Kidney tubule cell (primary cell): ENCODE measurements around the gene UAP1L1.

Experiments
- DNase-seq: peaks from one replicate; pipeline ENCODE4 v3.0.0-alpha.2; 2018; ENCODE audit warnings: low spot score

UAP1L1 gene

DNA sequence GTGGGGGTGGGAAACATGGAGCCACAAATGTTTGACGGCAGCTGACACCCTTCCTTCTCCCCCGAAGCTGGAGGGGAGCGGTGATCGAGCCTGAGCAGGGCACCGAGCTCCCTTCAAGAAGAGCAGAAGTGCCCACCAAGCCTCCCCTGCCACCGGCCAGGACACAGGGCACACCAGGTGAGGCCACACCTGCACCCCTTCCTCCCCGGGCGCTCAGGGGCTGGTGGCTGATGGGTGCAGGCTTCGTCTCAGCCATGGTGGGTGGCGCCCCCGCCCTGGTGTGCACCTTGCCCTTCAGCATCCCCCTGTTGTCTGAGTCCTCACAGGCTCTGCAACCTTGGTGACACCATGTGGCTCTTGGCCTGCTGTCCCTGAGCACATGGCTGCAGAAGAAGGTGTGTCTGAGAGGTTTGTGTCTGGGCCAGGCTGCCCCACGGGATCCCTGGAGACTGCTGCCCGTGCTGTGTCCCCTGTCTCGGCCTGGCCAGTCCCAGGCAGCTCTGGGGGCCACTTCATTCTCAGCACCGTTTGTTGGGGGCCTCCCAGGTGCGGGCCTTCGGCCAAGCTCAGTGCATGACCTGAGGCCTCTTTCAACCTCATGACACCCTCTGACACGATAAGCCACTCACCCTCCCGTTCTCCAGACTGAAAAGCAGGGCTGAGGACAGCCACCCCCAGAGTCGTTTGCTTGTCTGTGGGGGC, 20.6 kb downstream of the UAP1L1 start:
- no peak for DNase-seq

DNA sequence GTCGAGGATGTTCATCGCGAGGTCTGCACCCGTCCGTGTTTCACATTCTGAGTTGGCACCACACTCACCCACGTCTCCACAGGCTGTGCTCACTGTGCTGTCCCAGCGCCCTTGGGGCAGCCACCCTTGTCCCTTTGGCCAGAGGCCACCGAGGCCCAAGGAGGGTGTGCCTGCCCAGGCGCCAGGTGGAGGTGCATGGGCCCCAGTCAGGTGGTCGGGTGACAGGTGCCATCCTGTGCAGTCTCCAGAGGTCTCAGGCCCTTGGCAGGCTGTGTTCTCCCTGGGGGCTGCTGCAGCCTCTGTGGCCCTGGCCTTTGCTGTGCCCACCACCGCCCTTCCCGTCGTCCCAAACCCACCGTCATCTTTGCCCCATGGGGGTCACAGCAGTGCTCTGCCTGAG, 21.9 kb downstream of the UAP1L1 start:
- DNase-seq = no peak

DNA sequence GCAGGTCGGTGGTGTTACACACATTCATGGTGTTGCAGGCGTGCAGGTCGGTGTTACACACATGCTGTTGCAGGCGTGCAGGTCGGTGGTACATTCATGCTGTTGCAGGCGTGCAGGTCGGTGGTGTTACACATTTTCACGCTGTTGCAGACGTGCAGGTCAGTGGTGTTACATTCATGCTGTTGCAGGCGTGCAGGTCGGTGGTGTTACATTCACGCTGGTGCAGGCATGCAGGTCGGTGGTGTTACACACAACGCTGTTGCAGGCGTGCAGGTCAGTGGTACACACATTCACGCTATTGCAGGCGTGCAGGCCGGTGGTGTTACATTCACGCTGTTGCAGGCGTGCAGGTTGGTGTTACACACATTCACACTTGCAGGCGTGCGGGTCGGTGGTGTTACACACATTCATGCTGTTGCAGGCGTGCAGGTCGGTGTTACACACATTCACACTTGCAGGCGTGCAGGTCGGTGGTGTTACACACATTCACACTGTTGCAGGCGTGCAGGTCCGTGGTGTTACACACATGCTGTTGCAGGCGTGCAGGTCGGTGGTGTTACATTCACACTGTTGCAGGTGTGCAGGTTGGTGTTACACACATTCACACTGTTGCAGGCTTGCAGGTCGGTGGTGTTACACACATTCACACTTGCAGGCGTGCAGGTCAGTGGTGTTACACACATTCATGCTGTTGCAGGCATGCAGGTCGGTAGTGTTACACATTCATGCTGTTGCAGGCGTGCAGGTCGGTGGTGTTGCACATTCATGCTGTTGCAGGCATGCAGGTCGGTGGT, 26.1 kb downstream of the UAP1L1 start:
- DNase-seq = no peak

DNA sequence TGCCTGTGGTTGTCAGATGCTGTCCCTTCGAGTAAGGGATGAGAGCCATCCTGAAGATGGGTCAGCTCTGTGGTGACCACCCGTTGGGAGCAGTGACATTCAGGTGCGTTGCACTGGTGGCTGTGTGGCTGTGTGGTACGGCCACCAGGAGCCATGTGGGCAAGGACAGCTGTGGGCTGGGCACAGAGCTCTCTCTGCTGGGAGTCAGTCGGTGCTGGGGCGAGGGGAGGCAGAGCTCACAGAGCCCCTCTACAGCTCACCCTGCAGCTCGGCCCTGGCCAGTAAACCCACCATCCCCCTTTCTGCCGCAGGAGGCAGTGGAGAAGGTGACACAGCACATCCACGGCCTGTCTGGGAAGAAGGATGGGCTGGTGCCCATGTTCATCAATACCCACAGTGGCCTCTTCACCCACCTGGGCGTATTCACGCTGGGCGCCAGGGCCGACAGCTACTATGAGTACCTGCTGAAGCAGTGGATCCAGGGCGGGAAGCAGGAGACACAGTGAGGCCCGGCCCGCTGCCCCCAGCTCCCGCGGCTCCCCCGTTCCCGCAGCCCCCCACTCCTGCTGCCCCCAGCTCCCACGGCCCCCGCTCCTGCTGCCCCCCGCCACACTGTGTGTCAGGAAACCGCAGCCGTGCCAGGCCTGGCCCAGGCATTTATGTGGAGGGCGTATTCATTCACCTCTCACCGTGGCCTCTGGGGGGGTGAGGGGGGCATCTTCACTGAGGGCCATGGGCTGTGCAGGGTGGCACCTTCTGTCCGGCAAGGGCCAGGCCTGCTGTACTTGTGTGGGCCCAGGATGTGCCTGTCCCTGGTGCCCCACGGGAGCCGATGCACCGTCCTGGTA, 28.7 kb downstream of the UAP1L1 start:
- no peak for DNase-seq

DNA sequence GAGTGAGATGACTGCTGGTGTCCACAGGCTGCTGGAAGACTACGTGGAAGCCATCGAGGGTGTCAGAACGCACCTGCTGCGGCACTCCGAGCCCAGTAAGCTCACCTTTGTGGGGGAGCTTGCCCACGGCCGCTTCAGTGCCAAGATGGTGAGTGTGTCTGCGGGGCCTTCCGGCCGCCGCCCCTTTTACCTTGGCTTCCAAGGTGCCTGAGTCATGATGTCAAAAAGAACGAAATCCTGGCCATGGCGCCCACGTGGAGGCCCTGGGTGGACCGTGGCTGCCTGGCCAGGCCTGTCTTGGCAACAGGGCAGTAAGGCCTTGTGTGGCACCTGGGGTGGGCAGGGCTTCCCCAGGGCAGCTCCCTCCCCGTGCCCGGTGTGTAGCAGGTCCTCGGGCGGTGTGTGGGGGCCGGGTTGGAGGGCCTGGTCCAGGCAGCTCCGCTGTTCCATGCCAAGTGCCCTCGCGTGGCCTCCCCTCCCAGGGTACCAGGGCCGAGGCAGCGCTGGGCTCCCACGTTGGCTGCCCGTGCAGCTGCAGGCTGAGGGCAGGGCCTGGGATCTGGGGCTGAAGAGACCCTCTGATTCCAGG, 29.4 kb downstream of the UAP1L1 start:
- DNase-seq = no peak

DNA sequence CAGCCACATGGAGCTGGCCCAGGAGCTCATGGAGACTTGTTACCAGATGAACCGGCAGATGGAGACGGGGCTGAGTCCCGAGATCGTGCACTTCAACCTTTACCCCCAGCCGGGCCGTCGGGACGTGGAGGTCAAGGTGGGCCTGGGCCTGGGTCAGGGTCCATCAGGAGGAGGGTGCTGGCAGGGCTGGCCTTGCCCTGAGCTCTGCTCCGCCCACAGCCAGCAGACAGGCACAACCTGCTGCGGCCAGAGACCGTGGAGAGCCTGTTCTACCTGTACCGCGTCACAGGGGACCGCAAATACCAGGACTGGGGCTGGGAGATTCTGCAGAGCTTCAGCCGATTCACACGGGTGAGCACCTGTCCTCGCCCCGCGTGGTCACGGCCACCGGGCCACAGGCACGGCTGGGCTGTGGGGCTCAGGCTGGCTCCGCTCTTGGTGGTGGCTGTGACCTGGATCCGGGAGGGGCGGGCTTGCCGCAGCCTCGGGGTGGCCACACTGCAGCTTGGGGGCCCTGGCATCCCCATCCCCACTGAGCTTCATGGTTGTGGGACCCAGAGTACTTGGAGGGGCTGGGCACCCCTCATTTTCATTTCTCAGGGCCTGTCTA, 30.1 kb downstream of the UAP1L1 start:
- no peak for DNase-seq

DNA sequence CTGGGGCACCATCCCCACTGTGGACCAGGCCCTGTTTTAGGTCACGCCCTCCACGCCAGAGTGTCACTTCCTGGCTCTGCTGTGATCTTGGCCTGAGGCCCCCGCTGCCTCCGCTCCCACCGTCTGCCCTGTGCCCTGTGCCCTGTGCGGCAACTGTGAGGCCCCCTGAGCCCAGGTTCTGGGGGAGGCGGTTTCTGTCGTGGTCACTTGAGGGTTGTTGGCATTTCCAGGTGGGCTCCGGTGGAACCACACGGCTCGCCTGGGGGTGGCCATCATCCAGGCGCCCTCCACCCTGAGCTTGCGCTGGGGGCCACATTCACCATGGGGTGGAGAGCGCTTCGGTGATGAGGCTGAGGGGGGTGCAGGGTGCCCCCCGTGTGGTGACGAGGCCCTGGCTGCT, 30.7 kb downstream of the UAP1L1 start:
- no peak for DNase-seq

DNA sequence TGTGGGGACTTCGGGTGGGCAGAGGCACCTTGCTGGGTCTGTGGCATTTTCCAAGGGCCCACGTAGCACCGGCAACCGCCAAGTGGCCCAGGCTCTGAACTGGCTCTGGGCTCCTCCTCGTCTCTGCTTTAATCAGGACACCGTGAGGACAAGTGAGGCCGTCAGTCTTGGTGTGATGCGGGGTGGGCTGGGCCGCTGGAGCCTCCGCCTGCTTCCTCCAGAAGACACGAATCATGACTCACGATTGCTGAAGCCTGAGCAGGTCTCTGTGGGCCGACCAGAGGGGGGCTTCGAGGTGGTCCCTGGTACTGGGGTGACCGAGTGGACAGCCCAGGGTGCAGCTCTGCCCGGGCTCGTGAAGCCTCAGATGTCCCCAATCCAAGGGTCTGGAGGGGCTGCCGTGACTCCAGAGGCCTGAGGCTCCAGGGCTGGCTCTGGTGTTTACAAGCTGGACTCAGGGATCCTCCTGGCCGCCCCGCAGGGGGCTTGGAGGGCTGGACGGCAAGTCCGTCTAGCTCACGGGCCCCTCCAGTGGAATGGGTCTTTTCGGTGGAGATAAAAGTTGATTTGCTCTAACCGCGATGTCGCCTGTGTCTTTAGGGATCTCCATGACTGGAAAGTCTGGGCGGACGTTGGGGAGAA, 31.4 kb downstream of the UAP1L1 start:
- DNase-seq = no peak

DNA sequence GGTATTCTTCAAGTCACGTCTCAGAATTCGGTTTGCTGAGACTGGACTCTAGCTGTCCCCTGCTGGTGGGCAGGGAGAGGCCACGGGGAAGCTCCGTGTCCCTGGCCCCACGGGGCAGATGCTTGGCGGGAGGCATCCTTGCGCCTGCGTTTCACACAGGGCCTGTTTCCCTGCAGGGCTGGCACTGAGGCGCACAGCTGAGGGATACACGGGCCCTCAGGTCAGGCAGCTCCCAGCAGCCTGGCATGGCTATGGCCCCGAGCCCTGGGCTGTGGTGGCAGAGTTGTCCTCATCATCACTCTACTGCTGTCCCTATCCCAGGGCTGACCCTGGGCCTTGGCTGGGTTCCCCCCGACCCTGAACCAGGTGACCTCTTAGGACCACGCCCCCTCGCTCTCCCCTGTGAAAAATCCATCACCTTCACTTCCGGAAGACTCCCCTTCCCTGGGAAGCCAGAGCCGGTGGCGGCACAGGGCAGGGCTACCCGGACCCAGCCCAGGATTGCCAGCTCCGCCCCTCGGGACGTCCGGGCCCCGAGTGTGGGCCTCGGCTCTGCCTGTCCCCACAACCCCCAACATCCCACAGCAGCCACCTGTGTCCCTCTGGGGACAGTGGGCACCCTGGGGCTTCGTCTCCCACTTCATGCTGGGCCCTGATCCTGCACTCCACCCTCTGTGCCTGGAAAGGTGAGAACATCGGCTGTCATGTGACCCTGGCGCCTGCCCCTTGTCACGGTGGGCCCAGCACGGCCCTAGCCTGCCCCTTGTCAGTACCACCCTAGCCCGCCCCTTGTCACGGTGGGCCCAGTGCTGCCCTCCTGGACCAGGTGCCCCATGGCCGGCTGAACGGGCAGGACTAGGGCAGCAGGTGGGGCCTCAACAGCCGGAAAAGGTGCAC, 32.2 kb downstream of the UAP1L1 start:
- DNase-seq = no peak

DNA sequence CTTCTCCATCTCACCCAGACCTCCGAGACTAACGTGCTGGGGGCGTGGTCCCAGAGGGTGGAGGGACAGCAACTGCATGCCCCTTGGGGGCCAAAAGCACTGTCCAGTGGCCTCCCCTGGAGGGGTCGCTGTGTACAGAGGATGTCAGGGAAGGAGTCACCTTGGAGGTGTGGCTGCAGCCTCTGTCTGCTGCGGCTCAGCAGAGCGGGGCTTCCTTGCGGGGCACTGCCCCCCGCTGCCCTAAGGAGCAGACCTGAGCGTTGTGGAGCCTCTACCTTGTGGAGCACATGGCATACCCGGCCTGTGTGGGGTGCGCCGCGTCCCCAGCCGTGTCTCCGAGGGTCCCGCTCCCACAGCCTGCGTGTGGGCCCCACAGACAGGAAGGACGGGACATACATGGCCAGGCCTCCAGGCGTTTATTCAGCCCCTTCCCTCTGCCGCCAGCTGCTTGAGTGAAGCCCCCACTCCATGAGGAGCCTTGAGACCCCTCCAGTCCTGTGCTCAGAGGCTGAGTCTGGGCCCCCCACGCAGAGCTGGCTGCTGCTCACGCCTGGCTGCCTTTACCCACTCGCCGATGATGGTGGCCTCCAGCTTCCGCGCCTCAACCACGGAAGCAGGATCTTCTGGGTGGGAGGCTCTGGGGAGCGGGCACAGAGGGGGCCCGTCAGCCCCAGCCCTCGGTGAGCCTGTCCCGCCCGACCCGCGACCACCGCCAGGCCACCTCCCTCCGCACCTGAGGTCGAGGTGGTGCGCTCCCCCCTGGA, 33.0 kb downstream of the UAP1L1 start:
- no peak for DNase-seq

DNA sequence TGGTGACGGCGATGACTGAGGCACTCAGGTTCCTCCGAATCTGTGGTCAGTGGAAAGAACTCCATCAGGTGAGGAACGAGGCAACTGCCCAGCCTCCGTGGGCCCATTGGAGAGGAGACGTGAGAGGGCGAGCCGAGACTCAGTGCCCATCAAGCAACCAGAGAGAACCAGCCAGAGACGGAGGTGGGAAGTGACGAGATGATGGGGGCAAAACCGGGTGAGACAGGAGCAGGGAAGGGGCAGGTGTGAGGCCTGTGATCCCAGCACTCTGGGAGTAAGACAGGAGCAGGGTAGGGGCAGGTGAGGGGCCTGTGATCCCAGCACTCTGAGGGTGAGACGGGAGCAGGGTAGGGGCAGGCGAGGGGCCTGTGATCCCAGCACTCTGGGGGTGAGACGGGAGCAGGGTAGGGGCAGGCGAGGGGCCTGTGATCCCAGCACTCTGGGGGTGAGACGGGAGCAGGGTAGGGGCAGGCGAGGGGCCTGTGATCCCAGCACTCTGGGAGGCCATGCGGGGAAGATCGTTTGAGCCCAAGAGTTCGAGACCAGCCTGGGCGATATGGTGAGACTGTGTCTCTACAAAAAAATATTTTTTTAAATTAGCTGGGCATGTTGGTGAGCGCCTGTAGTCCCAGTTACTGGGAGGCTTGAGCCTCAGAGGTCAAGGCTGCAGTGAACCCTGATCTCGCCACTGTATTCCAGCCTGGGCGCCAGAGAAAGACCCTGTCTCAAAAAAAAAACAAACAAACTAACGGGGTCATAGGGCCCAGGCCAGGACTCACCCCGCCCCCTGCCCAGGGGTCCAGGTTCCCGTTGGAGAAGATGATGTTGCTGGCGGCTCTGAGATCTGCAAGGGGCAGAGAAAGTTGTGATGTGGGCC, 33.8 kb downstream of the UAP1L1 start:
- no peak for DNase-seq

DNA sequence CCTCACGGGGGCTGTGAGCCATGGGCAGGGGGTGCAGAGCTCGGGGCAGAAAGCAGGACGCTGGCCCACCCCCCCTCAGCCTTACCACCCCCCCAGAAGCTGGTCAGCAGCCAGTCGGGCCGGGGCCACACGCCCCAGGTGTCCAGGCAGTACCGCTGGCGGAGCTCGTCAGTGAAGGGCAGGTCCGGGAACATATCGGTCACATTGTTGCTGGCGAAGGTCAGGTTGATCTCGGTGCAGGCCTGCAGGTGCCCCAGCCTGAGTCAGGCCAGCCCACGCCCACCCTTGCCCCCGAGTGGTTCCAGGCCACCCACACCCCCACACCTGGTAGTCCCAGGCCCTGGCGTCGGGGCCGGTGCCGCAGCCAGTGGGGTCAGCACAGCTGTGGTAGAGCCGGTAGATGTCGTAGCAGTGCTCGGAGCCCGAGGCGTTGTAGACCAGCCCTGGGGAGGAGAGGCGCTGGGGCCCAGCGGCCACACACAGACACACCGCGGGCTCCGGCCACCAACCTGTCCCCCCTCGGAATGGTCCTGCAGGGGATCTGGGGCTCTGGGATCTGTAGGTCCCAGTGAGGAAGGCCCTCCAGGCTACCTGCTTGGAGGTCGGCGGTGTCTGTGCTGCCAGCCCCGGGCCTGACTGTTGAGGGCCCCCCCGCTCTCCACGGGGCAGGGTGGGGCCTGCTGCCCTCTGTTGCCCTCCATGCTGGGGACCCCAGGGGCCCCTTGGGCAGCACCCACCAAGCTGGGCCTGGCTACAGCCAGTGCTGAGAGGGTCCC, 34.7 kb downstream of the UAP1L1 start:
- no peak for DNase-seq

DNA sequence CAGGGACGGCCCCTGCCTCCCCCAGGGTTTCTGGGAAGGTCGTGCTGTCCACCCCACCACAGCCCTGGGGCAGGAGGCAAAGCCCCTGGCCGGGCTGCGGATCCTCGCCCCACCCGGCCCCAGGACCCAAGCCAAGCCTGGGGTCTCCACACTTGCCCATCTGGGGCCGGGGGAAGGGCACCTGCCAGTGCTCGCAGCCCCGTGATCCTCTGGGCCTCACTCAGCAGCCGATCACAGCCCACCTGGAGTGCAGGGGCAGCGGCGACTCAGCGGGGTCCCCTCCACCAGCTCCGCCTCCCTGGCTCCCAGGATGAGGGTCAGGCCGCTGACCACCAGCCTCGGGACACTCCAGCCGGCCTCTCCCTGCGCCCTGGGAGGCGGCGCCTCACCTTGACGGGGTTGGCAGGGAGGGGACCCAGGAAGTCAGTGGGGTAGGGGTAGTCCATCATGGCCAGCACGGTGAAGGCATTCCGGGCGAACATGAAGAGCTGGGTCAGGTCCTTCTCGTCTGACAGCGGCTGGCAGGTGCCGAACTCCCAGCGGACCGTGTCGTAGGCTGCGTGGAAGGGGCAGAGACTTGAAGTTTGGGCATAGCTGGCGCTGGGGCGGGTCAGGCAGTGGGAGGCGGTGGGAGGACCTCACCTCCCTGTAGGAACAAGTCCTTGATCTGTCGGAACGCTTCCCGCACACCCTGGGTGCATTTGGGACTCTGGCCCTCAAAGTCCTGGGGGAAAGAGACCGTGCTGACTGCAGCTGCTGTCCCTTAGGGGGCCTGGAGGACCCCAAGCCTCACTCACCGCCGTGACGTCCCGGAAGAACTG, 35.5 kb downstream of the UAP1L1 start:
- DNase-seq = no peak

DNA sequence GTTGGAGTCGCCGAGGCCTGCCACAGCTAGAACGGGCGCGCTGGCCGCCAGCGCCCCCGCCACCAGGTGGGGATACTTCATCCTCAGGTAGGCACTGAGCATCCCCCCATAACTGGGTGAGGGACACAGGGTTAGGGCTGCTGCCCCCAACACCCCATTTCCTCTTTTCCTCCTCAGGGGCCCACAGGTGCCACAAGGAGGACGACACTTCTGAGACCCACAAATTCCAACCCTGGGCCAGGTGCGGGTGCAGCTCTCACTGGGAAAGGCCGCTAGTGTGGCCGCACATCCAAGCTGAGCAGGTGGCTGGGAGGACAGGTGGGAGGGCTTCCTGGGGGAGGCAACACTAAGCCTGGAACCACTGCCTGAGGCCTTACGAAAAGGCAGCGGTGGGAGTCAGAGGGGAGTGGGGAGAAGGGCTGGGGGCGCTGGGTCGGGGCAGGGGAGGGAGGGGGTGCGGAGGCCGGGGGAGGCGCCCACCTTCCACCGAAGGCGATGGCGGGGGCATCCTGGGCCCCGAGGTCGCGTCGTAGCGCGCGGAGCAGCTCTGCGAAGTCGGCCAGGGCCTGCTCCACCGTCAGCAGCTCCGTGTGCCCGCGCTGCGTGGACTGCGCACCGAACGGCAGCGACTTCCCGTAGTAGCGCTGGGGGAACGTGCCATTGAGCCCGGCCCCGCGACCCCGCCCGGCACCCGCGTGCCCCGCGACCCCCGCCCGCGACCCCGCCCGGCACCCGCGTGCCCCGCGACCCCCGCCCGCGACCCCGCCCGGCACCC, 36.3 kb downstream of the UAP1L1 start:
- no peak for DNase-seq

DNA sequence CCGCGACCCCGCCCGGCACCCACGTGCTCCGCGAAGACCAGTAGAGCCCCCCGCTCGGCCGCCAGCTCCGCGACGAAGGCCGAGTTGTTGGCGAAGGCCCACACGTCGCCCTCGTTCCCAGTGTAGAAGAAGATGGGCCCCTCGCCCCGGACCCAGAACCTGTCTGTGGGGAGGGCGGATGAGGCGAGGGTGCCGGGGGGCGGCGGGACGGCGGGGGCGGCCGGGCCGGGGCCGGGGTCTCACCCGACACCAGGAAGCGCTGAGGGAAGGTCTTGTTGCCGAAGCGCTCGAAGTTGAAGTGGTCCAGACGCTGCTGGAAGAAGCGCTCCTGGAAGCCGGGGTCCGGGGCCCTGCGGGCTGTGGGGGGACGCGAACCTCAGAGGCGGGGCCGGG, 36.9 kb downstream of the UAP1L1 start:
- DNase-seq = peak; percentile 12
